Loucy (cell line): ENCODE data around the gene OR10A5.

Source experiments
- H2AFZ ChIP-seq: fragments of 200-600 bp; sonication (generic); 2 replicates; pipeline ENCODE4 v1.6.0; 2016; ENCODE audit warnings: antibody characterized with exemption, mild to moderate bottlenecking, low read length, moderate library complexity
- H3F3A ChIP-seq: fragments of 200-600 bp; 2 replicates; pipeline ENCODE4 v1.6.0; 2016; ENCODE audit warnings: antibody characterized with exemption, low read depth, mild to moderate bottlenecking
- H3K27me3 ChIP-seq: fragments of 200-600 bp; sonication (generic); 2 replicates; pipeline ENCODE4 v1.6.1; 2014; ENCODE audit warnings: low read length, mild to moderate bottlenecking; ENCODE audit not compliant: insufficient read depth, poor library complexity, severe bottlenecking
- H3K36me3 ChIP-seq: fragments of 200-600 bp; sonication (generic); 2 replicates; pipeline ENCODE4 v1.6.1; 2016; ENCODE audit warnings: low read length; ENCODE audit not compliant: insufficient read depth
- H3K4me1 ChIP-seq: fragments of 200-600 bp; sonication (generic); 2 replicates; pipeline ENCODE4 v1.5.1; 2014; ENCODE audit warnings: low read length, mild to moderate bottlenecking; ENCODE audit not compliant: insufficient read depth, poor library complexity, severe bottlenecking
- H3K4me2 ChIP-seq: fragments of 200-600 bp; sonication (generic); 2 replicates; pipeline ENCODE4 v1.6.0; 2014; ENCODE audit warnings: antibody characterized with exemption, low read length, low read depth, mild to moderate bottlenecking; ENCODE audit not compliant: poor library complexity, severe bottlenecking
- H3K4me3 ChIP-seq: fragments of 200-600 bp; sonication (generic); 2 replicates; pipeline ENCODE4 v1.5.1; 2014; ENCODE audit warnings: low read length, mild to moderate bottlenecking, mixed read lengths; ENCODE audit not compliant: poor library complexity, severe bottlenecking
- H3K79me2 ChIP-seq: fragments of 200-600 bp; sonication (generic); 2 replicates; pipeline ENCODE4 v1.6.1; 2014; ENCODE audit warnings: low read length; ENCODE audit not compliant: insufficient read depth
- H3K9ac ChIP-seq: fragments of 200-600 bp; sonication (generic); 2 replicates; pipeline ENCODE4 v1.6.0; 2014; ENCODE audit warnings: mild to moderate bottlenecking, low read depth, low read length, moderate library complexity; ENCODE audit not compliant: poor library complexity, severe bottlenecking
- H3K9me2 ChIP-seq: fragments of 200-600 bp; sonication (generic); replicated peaks from 2 replicates; pipeline ENCODE4 v1.6.1; 2016; ENCODE audit warnings: low read depth, low read length, mixed read lengths
- H3K9me3 ChIP-seq: fragments of 200-600 bp; sonication (generic); 2 replicates; pipeline ENCODE4 v1.6.1; 2014; ENCODE audit warnings: mild to moderate bottlenecking, antibody characterized with exemption, low read length, low read depth; ENCODE audit not compliant: insufficient read depth
- H4K20me1 ChIP-seq: fragments of 200-600 bp; sonication (generic); 2 replicates; pipeline ENCODE4 v1.6.0; 2014; ENCODE audit warnings: antibody characterized with exemption, low read length, mild to moderate bottlenecking; ENCODE audit not compliant: insufficient read depth, poor library complexity, severe bottlenecking
- CTCF ChIP-seq: fragments of 200-600 bp; sonication (generic); conservative IDR thresholded peaks from 2 replicates; pipeline ENCODE4 v1.5.1; 2014; ENCODE audit warnings: mild to moderate bottlenecking, antibody characterized with exemption, low read length
- EZH2phosphoT487 ChIP-seq: fragments of 200-600 bp; IDR thresholded peaks from 2 replicates; pipeline ENCODE4 v1.6.1; 2018; ENCODE audit warnings: antibody characterized with exemption, mild to moderate bottlenecking, moderate library complexity, borderline replicate concordance

The OR10A5 gene

GRCh38 chr11:6812390-6813005 is 33.0 kb upstream of the OR10A5 start:
- TF ChIP-seq CTCF (peak; percentile 97), EZH2phosphoT487 (no peak)
- Histone ChIP-seq H3F3A (no peaks in the 10 kb centered on the region), H3K36me3 (no peaks in the 10 kb centered on the region)

GRCh38 chr11:6813656-6814055 is 31.8 kb upstream of the OR10A5 start:
- no peaks in the 10 kb centered on the region for H3K9me2 ChIP-seq
- no peak overlapping the region for H2AFZ ChIP-seq
- no peak overlapping the region for H3K4me3 ChIP-seq
- no peaks in the 10 kb centered on the region for H3K27me3 ChIP-seq
- no peak overlapping the region for H3K9ac ChIP-seq
- no peak overlapping the region for H3K4me2 ChIP-seq
- no peaks in the 10 kb centered on the region for H3K79me2 ChIP-seq
- no peaks in the 10 kb centered on the region for H4K20me1 ChIP-seq
- no peaks in the 10 kb centered on the region for H3K4me1 ChIP-seq
- no peaks in the 10 kb centered on the region for H3F3A ChIP-seq
- H3K36me3 ChIP-seq: no peaks in the 10 kb centered on the region
- TF ChIP-seq EZH2phosphoT487 (no peak), CTCF (no peak)
- H3K9me3 ChIP-seq: peaks cover 5% of the 10 kb centered on the region; the same call in 1 of the 2 replicates

More at GRCh38 chr11:6812390-6813005, 33.0 kb upstream of the OR10A5 start:
- Histone ChIP-seq H3K27me3 (no peaks in the 10 kb centered on the region), H3K4me1 (no peaks in the 10 kb centered on the region), H3K9ac (no peak overlapping the region), H3K4me3 (no peak overlapping the region), H3K9me2 (no peaks in the 10 kb centered on the region), H3K4me2 (no peak overlapping the region), H3K9me3 (no peaks in the 10 kb centered on the region), H2AFZ (no peak overlapping the region), H4K20me1 (no peaks in the 10 kb centered on the region), H3K79me2 (no peaks in the 10 kb centered on the region)

- Histone ChIP-seq H3K9ac (no peak overlapping the region), H3K4me2 (no peak overlapping the region), H3K79me2 (no peaks in the 10 kb centered on the region), H3K36me3 (no peaks in the 10 kb centered on the region), H2AFZ (no peak overlapping the region), H3K4me3 (no peak overlapping the region), H3K9me3 (peaks cover 6% of the 10 kb centered on the region; the same call in 1 of the 2 replicates), H3K27me3 (no peaks in the 10 kb centered on the region), H3K4me1 (no peaks in the 10 kb centered on the region), H4K20me1 (no peaks in the 10 kb centered on the region), H3F3A (no peaks in the 10 kb centered on the region), H3K9me2 (no peaks in the 10 kb centered on the region)
- no peak for TF ChIP-seq CTCF
- TF ChIP-seq EZH2phosphoT487: no peak
Observed at GRCh38 chr11:6817694-6818093, 27.8 kb upstream of the OR10A5 start.
